GM19395 (cell line): ENCODE measurements around the gene SELENOM.

Source experiments
- ATAC-seq: cut with Tn5 transposase; IDR thresholded peaks from one replicate; pipeline ENCODE4 v1.9.1; 2021; ENCODE audit warnings: mild to moderate bottlenecking, moderate library complexity; ENCODE audit not compliant: unreplicated experiment

SELENOM gene

GRCh38 chr22:31107178-31107893, at the start of gene SELENOM:
Gene SELENOM (minus strand): TSS chr22:31107568. CDS start chr22:31107505, 63 bp downstream.
- ATAC-seq: peak; percentile 80

- ATAC-seq: no peak
These were observed 48.1 kb upstream of the SELENOM start for GRCh38 chr22:31155422-31155821.

GRCh38 chr22:31154975-31155374, 47.6 kb upstream of the SELENOM start:
- no peak for ATAC-seq

- ATAC-seq: no peak
These were observed 46.0 kb upstream of the SELENOM start for GRCh38 chr22:31153357-31153756.

GRCh38 chr22:31151872-31152271, 44.5 kb upstream of the SELENOM start:
- no peak for ATAC-seq

- ATAC-seq: no peak
These were observed 43.2 kb upstream of the SELENOM start for GRCh38 chr22:31150615-31151014.

GRCh38 chr22:31148953-31149627, 41.7 kb upstream of the SELENOM start:
- ATAC-seq: no peak

- ATAC-seq: no peak
These were observed 41.1 kb upstream of the SELENOM start for GRCh38 chr22:31148488-31148887.

GRCh38 chr22:31144223-31144622, 36.9 kb upstream of the SELENOM start:
- no peak for ATAC-seq

- no peak for ATAC-seq
These were observed 36.2 kb upstream of the SELENOM start for GRCh38 chr22:31143537-31143936.

- no peak for ATAC-seq
These were observed 35.7 kb upstream of the SELENOM start for GRCh38 chr22:31143038-31143437.

- no peak for ATAC-seq
These were observed 34.9 kb upstream of the SELENOM start for GRCh38 chr22:31142285-31142684.

GRCh38 chr22:31141551-31141950, 34.2 kb upstream of the SELENOM start:
- no peak for ATAC-seq

- ATAC-seq: no peak
These were observed 33.4 kb upstream of the SELENOM start for GRCh38 chr22:31140746-31141145.

- no peak for ATAC-seq
These were observed 32.7 kb upstream of the SELENOM start, which contains the start of gene PLA2G3 for GRCh38 chr22:31139866-31140716. Gene PLA2G3 (minus strand): TSS chr22:31140508. CDS start chr22:31140354, 154 bp downstream.

- ATAC-seq: no peak
These were observed 31.7 kb upstream of the SELENOM start for GRCh38 chr22:31139066-31139465.

- no peak for ATAC-seq
These were observed 30.8 kb upstream of the SELENOM start for GRCh38 chr22:31138126-31138525.

- ATAC-seq: no peak
These were observed 30.4 kb upstream of the SELENOM start for GRCh38 chr22:31137721-31138120.

- no peak for ATAC-seq
These were observed 29.3 kb upstream of the SELENOM start for GRCh38 chr22:31136711-31137110.

GRCh38 chr22:31136155-31136554, 28.8 kb upstream of the SELENOM start:
- no peak for ATAC-seq

GRCh38 chr22:31135706-31136105, 28.3 kb upstream of the SELENOM start:
- no peak for ATAC-seq
